Thoracic aorta (tissue), 2 donors: ENCODE results near the gene GPR143. TPM values are rescaled to one million over a fixed set of nuclear protein-coding genes. Genes with fewer than 3 reads are reported as not detected.

Experiments used
- ATAC-seq: fragments of 150-250 bp; one replicate; pipeline ENCODE4 v1.8.0; 2017; ENCODE audit warnings: low read depth; ENCODE audit not compliant: insufficient number of reproducible peaks, low FRiP score
- DNase-seq: peaks from one replicate; pipeline ENCODE4 v3.0.0-alpha.2; 2020; ENCODE audit warnings: low spot score
- H3K27ac ChIP-seq, 2 donors: fragments of 200-600 bp; sonication (generic); 1 replicate in 1 of 2; 2 replicates in 1 of 2; pipeline ENCODE4 v1.5.1; 2016; ENCODE audit warnings: mild to moderate bottlenecking in 2 of 2, moderate library complexity in 2 of 2
- H3K27me3 ChIP-seq: fragments of 200-600 bp; sonication (generic); replicated peaks from 2 replicates; pipeline ENCODE4 v1.6.0; 2016; ENCODE audit warnings: mild to moderate bottlenecking; ENCODE audit not compliant: insufficient read depth
- H3K36me3 ChIP-seq: fragments of 200-600 bp; sonication (generic); one replicate; pipeline ENCODE4 v1.5.1; 2016
- H3K4me1 ChIP-seq, 2 donors: fragments of 200-600 bp; sonication (generic); 1 replicate in 1 of 2; 2 replicates in 1 of 2; pipeline versions ENCODE4 v1.5.1 to v1.6.0; 2016; ENCODE audit warnings: low read depth in 2 of 2, mild to moderate bottlenecking in 1 of 2; ENCODE audit not compliant: control insufficient read depth in 1 of 2
- H3K4me3 ChIP-seq: fragments of 200-600 bp; sonication (generic); 2 replicates; pipeline ENCODE4 v1.5.1; 2016; ENCODE audit warnings: mild to moderate bottlenecking
- H3K9me3 ChIP-seq: fragments of 200-600 bp; sonication (generic); 2 replicates; pipeline ENCODE4 v1.5.1; 2016
- total RNA-seq, 2 donors: library from RNA; depleted of rRNA; stranded (reverse); fragments of >200 nt; gene quantifications; one replicate each; pipeline versions ENCODE4 v1.1.0 to v1.2.3, GENCODE V29; 2016
- TF ChIP-seq, protein P1 (sequence below): fragments of 200-600 bp; sonication (generic); IDR thresholded peaks from one replicate; pipeline ENCODE4 v1.5.1; 2019; ENCODE audit warnings: antibody characterized with exemption

GPR143 gene
- total RNA-seq, 2 donors from 2014 or later: 2.6 TPM; not detected in 1

DNA sequence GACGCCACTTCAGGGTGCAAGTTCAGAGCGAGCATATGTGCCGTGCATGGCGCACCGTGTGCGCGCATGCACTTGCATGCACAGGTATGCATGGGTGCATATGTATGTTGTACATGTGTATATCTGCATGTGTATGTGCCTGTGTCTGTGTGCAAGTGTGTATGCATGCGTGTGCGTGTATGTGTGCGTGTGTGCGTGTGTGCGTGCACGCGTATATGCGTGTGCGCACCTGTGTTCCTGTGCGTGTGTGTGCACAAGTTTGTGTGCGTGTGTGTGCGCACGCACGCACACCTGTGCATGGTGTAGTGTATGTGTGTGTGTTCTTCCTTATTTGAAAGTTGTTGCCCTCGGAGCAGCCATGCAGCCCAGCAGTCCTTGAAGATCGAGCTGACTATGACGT lies 76.8 kb downstream of the GPR143 start:
- no peaks in the 10 kb centered on the region for H3K27me3 ChIP-seq
- ATAC-seq (no peak), DNase-seq (no peak)
- H3K4me1 ChIP-seq: no peaks in the 10 kb centered on the region
- H3K36me3 ChIP-seq: peaks cover 15% of the 10 kb centered on the region
- TF ChIP-seq, protein P1, sequence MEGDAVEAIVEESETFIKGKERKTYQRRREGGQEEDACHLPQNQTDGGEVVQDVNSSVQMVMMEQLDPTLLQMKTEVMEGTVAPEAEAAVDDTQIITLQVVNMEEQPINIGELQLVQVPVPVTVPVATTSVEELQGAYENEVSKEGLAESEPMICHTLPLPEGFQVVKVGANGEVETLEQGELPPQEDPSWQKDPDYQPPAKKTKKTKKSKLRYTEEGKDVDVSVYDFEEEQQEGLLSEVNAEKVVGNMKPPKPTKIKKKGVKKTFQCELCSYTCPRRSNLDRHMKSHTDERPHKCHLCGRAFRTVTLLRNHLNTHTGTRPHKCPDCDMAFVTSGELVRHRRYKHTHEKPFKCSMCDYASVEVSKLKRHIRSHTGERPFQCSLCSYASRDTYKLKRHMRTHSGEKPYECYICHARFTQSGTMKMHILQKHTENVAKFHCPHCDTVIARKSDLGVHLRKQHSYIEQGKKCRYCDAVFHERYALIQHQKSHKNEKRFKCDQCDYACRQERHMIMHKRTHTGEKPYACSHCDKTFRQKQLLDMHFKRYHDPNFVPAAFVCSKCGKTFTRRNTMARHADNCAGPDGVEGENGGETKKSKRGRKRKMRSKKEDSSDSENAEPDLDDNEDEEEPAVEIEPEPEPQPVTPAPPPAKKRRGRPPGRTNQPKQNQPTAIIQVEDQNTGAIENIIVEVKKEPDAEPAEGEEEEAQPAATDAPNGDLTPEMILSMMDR: no peak
- H3K9me3 ChIP-seq: no peaks in the 10 kb centered on the region
- H3K4me3 ChIP-seq: no peak overlapping the region
- no peak overlapping the region for H3K27ac ChIP-seq

DNA sequence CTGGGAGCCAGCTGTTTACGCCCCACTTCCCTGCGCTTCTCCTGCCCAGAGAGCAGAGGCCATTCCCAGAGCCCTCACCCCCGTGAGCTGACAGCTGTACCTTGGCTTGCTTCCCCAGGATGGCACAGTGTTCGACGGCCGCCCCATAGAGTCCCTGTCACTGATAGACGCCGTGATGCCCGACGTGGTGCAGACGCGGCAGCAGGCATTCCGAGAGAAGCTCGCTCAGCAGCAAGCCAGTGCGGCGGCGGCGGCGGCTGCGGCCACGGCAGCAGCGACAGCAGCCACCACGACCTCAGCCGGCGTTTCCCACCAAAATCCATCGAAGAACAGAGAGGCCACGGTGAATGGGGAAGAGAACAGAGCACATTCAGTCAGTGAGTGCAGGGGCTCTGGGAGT lies 77.7 kb downstream of the GPR143 start:
- no peaks in the 10 kb centered on the region for H3K9me3 ChIP-seq
- H3K4me1 ChIP-seq: no peaks in the 10 kb centered on the region
- TF ChIP-seq, protein P1: no peak
- H3K4me3 ChIP-seq: no peak overlapping the region
- H3K27ac ChIP-seq: no peak overlapping the region
- H3K27me3 ChIP-seq: no peaks in the 10 kb centered on the region
- peaks cover 9% of the 10 kb centered on the region for H3K36me3 ChIP-seq
- ATAC-seq (no peak), DNase-seq (no peak)

DNA sequence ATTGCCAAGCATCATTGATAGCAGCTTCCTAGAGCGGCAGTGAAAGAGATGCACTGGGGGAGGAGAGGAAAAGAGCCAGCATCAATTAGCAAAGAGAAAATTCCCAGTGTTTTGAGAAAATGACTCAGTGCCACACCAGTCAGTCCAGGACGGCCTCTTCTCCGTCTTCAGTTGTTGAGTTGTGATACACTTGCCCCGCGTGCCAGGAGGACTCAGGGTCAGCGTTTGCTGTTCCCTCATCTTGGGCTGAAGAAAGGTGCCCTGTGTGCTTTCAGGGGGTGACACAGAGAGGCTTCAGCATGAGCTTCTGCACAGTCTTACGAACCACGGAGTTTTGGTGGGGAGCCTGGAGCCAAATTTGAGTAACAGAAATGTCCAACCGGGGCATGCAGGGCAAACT lies 82.3 kb downstream of the GPR143 start:
- no peak overlapping the region for H3K27ac ChIP-seq
- no peaks in the 10 kb centered on the region for H3K4me1 ChIP-seq
- DNase-seq: no peak
- H3K36me3 ChIP-seq: peaks cover 3% of the 10 kb centered on the region
- no peaks in the 10 kb centered on the region for H3K27me3 ChIP-seq
- no peaks in the 10 kb centered on the region for H3K9me3 ChIP-seq
- TF ChIP-seq, protein P1: no peak
- H3K4me3 ChIP-seq: no peak overlapping the region
- no peak for ATAC-seq

DNA sequence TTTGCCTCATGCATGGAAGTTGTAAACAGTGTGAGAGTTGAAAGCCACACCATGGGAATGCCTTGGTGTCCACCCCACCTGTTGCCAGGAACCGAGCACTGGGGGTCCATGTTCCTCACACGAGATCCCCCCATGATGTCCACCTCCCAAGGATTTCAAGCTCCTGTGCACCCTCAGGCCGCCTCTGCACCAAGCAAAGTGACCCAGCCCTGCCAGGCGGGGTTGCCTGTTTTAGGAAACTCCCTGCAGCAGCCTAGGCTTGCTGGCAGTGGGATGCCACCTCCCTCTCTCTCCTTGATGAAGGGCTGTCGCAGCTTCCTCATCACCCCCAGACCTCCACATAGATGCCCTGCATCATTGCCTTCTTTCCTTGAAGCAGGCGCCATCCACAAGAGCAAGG lies 82.8 kb downstream of the GPR143 start:
- Histone ChIP-seq H3K36me3 (peaks cover 3% of the 10 kb centered on the region), H3K27ac (no peak overlapping the region), H3K4me3 (no peak overlapping the region), H3K27me3 (no peaks in the 10 kb centered on the region), H3K9me3 (no peaks in the 10 kb centered on the region), H3K4me1 (no peaks in the 10 kb centered on the region)
- ATAC-seq (no peak), DNase-seq (no peak)
- TF ChIP-seq, protein P1: no peak

DNA sequence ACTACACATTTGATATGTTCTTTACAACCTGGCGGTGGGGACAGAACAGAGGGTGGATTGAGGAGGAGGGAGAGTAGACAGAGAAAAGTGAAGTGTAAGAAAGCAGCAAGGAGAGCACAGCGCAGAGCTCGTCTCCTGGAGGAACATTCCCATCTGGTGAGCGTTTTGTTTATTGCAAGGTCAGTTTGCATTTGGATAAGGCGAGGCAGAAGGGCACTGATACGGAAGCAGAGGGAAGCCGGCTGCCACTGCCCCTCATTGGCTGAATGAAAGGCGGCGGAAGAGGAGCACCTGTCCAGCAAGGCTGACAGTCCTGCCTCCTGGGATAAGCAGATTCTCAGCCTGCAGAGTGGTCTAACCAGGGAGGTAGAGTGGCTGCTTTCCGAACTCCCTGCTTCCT lies 83.2 kb downstream of the GPR143 start:
- DNase-seq: no peak
- H3K36me3 ChIP-seq: peaks cover 3% of the 10 kb centered on the region
- H3K9me3 ChIP-seq: no peaks in the 10 kb centered on the region
- no peak overlapping the region for H3K4me3 ChIP-seq
- TF ChIP-seq, protein P1: no peak
- no peak for ATAC-seq
- no peaks in the 10 kb centered on the region for H3K27me3 ChIP-seq
- no peak overlapping the region for H3K27ac ChIP-seq
- H3K4me1 ChIP-seq: no peaks in the 10 kb centered on the region
